Spleen (tissue), 7 donors: ENCODE data around the gene FBLN1.

Source experiments
- POLR2A ChIP-seq, 3 donors: fragments of 450-650 bp; IDR thresholded peaks; one replicate each; pipeline ENCODE4 v1.5.1; 2017; ENCODE audit warnings: antibody characterized with exemption in 3 of 3, mild to moderate bottlenecking in 1 of 3
- POLR2AphosphoS5 ChIP-seq, 3 donors: sonication (generic); formaldehyde crosslinking; IDR thresholded peaks; one replicate each; pipeline ENCODE4 v1.5.1; 2017; ENCODE audit warnings: antibody characterized with exemption in 3 of 3
- TF ChIP-seq, protein P1 (sequence below), 11 experiments: fragments of 200-600 bp in 7 of 11; fragments of 450-650 bp in 4 of 11; sonication (generic) in 4 of 11; IDR thresholded peaks in 8 of 11; conservative IDR thresholded peaks in 3 of 11; 1 replicate in 7 of 11; 2 replicates in 4 of 11; pipeline versions ENCODE4 v1.4.0 to v1.8.0; 2016 to 2021; ENCODE audit warnings: antibody characterized with exemption in 11 of 11, inconsistent platforms in 4 of 11, mild to moderate bottlenecking in 1 of 11
- donor health status: DM: no; HTN: no; CAD: no; lungs with moderate emphysema.
- donor health status: DM: no; HTN: no; CAD: no.
- donor health status: DM: no; HTN: no; CAD: no.

DNA sequence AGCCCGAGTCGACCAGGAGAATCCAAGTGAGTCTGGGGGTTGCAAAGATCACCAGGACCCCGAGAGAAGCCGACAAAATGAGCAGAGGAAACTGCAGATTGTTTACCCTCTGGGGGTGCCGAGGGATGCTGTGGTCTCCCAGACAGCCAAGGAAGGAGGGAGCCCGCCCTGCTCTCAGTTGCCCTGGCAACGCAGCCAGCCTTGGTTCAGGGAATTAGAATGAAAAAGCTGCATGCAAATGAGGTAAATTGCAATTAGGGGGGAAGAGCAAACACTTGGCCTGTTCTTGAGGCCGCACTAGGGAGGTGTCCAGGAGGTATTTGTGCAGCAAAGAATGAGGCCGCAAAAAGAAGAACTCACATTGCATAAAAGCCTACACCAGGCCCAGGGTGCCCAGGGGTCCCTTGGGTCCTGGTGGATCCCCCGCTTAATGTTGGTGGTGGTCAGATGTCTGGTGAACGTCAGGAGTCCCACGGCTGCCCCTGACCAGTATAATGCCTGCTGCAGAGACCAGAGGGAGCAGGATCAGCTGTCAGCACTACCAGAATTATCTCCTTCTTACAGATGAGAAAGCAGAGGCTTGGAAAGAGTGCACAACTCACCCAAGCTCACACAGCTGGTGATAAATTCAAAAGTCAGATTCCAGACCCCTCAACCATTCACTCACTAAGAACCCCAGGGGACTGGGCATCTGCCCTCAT is 128.6 kb downstream of the FBLN1 start:
- TF ChIP-seq, protein P1, sequence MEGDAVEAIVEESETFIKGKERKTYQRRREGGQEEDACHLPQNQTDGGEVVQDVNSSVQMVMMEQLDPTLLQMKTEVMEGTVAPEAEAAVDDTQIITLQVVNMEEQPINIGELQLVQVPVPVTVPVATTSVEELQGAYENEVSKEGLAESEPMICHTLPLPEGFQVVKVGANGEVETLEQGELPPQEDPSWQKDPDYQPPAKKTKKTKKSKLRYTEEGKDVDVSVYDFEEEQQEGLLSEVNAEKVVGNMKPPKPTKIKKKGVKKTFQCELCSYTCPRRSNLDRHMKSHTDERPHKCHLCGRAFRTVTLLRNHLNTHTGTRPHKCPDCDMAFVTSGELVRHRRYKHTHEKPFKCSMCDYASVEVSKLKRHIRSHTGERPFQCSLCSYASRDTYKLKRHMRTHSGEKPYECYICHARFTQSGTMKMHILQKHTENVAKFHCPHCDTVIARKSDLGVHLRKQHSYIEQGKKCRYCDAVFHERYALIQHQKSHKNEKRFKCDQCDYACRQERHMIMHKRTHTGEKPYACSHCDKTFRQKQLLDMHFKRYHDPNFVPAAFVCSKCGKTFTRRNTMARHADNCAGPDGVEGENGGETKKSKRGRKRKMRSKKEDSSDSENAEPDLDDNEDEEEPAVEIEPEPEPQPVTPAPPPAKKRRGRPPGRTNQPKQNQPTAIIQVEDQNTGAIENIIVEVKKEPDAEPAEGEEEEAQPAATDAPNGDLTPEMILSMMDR (IDR thresholded peaks at IDR 0.05 in 8 of 11, conservative IDR thresholded peaks at IDR 0.05 in 3 of 11): no peak
- TF ChIP-seq POLR2A (IDR thresholded peaks at IDR 0.05) (no peak), POLR2AphosphoS5 (IDR thresholded peaks at IDR 0.05) (no peak)
